K562 (cell line): ENCODE data around the gene ATG13. TPM values are rescaled to one million over a fixed set of nuclear protein-coding genes. Genes with fewer than 3 reads are reported as not detected.

Experiments used
- CREB1 ChIP-seq, 2 experiments: sonication (generic) in 1 of 2; formaldehyde crosslinking in 1 of 2; IDR thresholded peaks; 2 replicates each; pipeline versions ENCODE4 v1.6.1 to v1.8.0; 2012 to 2022; ENCODE audit warnings: inconsistent platforms in 1 of 2, mild to moderate bottlenecking in 1 of 2, missing genetic modification reagents in 1 of 2, moderate library complexity in 1 of 2
- E2F5 ChIP-seq: sonication (generic); formaldehyde crosslinking; IDR thresholded peaks from 2 replicates; pipeline ENCODE4 v1.8.0; 2022; ENCODE audit warnings: mild to moderate bottlenecking, missing genetic modification reagents
- FOXM1 ChIP-seq, 2 experiments: fragments of 450-650 bp in 1 of 2; sonication (generic) in 1 of 2; formaldehyde crosslinking in 1 of 2; IDR thresholded peaks; 2 replicates each; pipeline versions ENCODE4 v1.6.1 to v1.9.0; 2017 to 2022; ENCODE audit warnings: low read depth in 2 of 2, mild to moderate bottlenecking in 2 of 2, missing genetic modification reagents in 1 of 2, moderate library complexity in 1 of 2
- LEF1 ChIP-seq: fragments of 450-650 bp; IDR thresholded peaks from 2 replicates; pipeline ENCODE4 v1.6.1; 2016; ENCODE audit warnings: mild to moderate bottlenecking
- MTA3 ChIP-seq: fragments of 450-650 bp; formaldehyde crosslinking; IDR thresholded peaks from 2 replicates; pipeline ENCODE4 v1.6.1; 2017; ENCODE audit warnings: mild to moderate bottlenecking, borderline replicate concordance
- SMARCB1 ChIP-seq: IDR thresholded peaks from 2 replicates; pipeline ENCODE4 v1.6.1; 2011; ENCODE audit warnings: improper control_type of control experiment, low read depth; ENCODE audit not compliant: insufficient read length
- TOE1 ChIP-seq, 2 experiments: fragments of 450-650 bp in 1 of 2; sonication (generic) in 1 of 2; formaldehyde crosslinking in 1 of 2; IDR thresholded peaks; 2 replicates each; pipeline versions ENCODE4 v1.7.1 to v1.8.0; 2016 to 2022; ENCODE audit warnings: borderline replicate concordance in 2 of 2, mild to moderate bottlenecking in 2 of 2, antibody characterized with exemption in 1 of 2, inconsistent platforms in 1 of 2, low read depth in 1 of 2, missing genetic modification reagents in 1 of 2, moderate library complexity in 1 of 2
- ZNF518B ChIP-seq: fragments of 250-450 bp; sonication (Bioruptor Pico); IDR thresholded peaks from 2 replicates; pipeline ENCODE4 v1.5.0; 2021; ENCODE audit warnings: mild to moderate bottlenecking, moderate library complexity
- polyA plus RNA-seq, 8 experiments: library from polyadenylated mRNA; depleted of rRNA in 4 of 8; stranded (reverse) in 5 of 8; unstranded in 3 of 8; fragments of >200 nt; fragmentation: Nextera tagmentation in 2 of 8; fragmentation: Illumina TruSeq in 1 of 8; extraction: Ambion mirVana in 2 of 8; extraction: Trizol in 1 of 8; gene quantifications; 2 replicates each; pipeline versions ENCODE4 v1.2.1 to v1.2.3, GENCODE V29; 2011 to 2014; ENCODE audit warnings: inconsistent platforms in 1 of 8, missing spikeins in 1 of 8
- total RNA-seq, 7 experiments: library from RNA; depleted of rRNA in 6 of 7; stranded (reverse); fragments of >200 nt in 6 of 7; fragmentation: Illumina TruSeq in 2 of 7; extraction: Trizol in 2 of 7; gene quantifications; 2 replicates each; pipeline versions ENCODE4 v1.2.1 to v1.2.3, GENCODE V29; 2011 to 2021; ENCODE audit warnings: low replicate concordance in 1 of 7

ATG13 gene
- total and polyA plus RNA-seq, 9 of the 15 experiments (the other 6 are each of a cell fraction or from before 2014, with no cell fraction given), result 13.1 to 61.5 (median 36.5) TPM

DNA sequence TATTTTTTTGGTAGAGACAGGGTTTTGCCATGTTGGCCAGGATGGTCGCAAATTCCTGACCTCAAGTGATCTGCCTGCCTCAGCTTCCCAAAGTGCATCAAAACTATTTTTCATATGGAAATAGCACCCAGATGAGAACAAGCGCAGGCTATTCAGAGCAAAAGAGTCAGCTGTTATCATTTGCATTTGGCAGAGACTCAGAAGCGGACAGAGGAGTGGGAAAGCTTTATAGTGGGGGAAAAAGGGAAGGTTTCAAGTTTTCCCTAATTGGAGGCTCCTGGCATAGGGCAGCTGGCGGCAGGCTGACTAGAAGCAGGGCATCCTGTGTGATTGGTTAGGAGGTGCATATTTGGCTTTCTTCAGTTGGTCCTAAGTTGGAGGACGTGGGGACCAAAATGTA lies 20.2 kb downstream of the ATG13 start (continued):
- TF ChIP-seq FOXM1 (IDR thresholded peaks at IDR 0.05; ENCODE audit: low read depth) (no peak), FOXM1 (CRISPR knock-in tag; IDR thresholded peaks at IDR 0.05; ENCODE audit: low read depth) (no peak), MTA3 (no peak), ZNF518B (CRISPR knock-in tag) (no peak), LEF1 (no peak), E2F5 (no peak), CREB1 (IDR thresholded peaks at IDR 0.05) (no peak), CREB1 (CRISPR knock-in tag; IDR thresholded peaks at IDR 0.05) (no peak), SMARCB1 (no peak), TOE1 (IDR thresholded peaks at IDR 0.05; ENCODE audit: borderline replicate concordance) (no peak), TOE1 (CRISPR knock-in tag; IDR thresholded peaks at IDR 0.05; ENCODE audit: borderline replicate concordance, low read depth) (no peak)
